ENCODE results near the gene EMCN. TPM values are rescaled to one million over a fixed set of nuclear protein-coding genes. Genes with fewer than 3 reads are reported as not detected.
A peak's percentile ranks its signal among the peaks of the same experiment; 100 is the strongest.

Gene EMCN
- polyA plus RNA-seq, 3 donors = not detected

- H3K36me3 Mint-ChIP-seq = no peaks in the 10 kb centered on the region
- Histone ChIP-seq H3K4me2 (replicated peaks; ENCODE audit: extremely low read depth, low read length, poor library complexity, severe bottlenecking) (no peak overlapping the region), H3K4me3 (replicated peaks in 1 of 3; ENCODE audit: low read depth in 2 of 3, low read length in 3 of 3) (no peak overlapping the region), H3K4me1 (ENCODE audit: control insufficient read depth in 1 of 2, insufficient read depth in 2 of 2, low read length in 2 of 2) (no peaks in the 10 kb centered on the region), H3K9ac (ENCODE audit: insufficient read depth, low read length, poor library complexity, severe bottlenecking) (no peak overlapping the region), H3K9me3 (replicated peaks in 1 of 2; ENCODE audit: control insufficient read depth in 1 of 2, insufficient read depth in 1 of 2, low read length in 2 of 2) (no peaks in the 10 kb centered on the region), H3K27me3 (ENCODE audit: control insufficient read depth in 2 of 2, insufficient read depth in 2 of 2, low read length in 2 of 2) (no peaks in the 10 kb centered on the region), H2AFZ (ENCODE audit: insufficient read depth, low read depth, low read length, poor library complexity, severe bottlenecking) (no peak overlapping the region), H3K79me2 (ENCODE audit: insufficient read depth, low read length) (no peaks in the 10 kb centered on the region), H4K20me1 (ENCODE audit: insufficient read depth, low read length) (no peaks in the 10 kb centered on the region), H3K36me3 (replicated peaks in 1 of 2; ENCODE audit: control insufficient read depth in 1 of 2, insufficient read depth in 2 of 2, low read length in 2 of 2) (no peaks in the 10 kb centered on the region), H3K27ac (ENCODE audit: low read depth in 1 of 2, low read length in 2 of 2) (no peak overlapping the region)
- H3K9me3 Mint-ChIP-seq = peaks cover 0 to 4% (median 0%) of the 10 kb centered on the region in 7 donors
- H3K4me1 Mint-ChIP-seq = no peaks in the 10 kb centered on the region
- peak overlapping the region in 1 of 7 donors; percentile 55 for H3K27ac Mint-ChIP-seq
- intact Hi-C loops (cut with micrococcal nuclease) = no loop called here
- WGBS (ENCODE audit: insufficient coverage) = 78% methylated on average over 2 of the region's 2 CpGs
- peak in 1 of 3 donors; percentile 4 for DNase-seq
- no peak overlapping the region for H3K4me3 Mint-ChIP-seq
- no peak for TF ChIP-seq CTCF (IDR thresholded peaks at IDR 0.05)
- H3K27me3 Mint-ChIP-seq (ENCODE audit: low read depth in 3 of 3) = no peaks in the 10 kb centered on the region
Observed at GRCh38 chr4:100428051-100428450, 89.8 kb downstream of the EMCN start.

- Histone ChIP-seq H3K9ac (ENCODE audit: insufficient read depth, low read length, poor library complexity, severe bottlenecking) (no peak overlapping the region), H3K4me2 (replicated peaks; ENCODE audit: extremely low read depth, low read length, poor library complexity, severe bottlenecking) (no peak overlapping the region), H3K4me3 (replicated peaks in 1 of 3; ENCODE audit: low read depth in 2 of 3, low read length in 3 of 3) (no peak overlapping the region), H3K79me2 (ENCODE audit: insufficient read depth, low read length) (no peaks in the 10 kb centered on the region), H3K4me1 (ENCODE audit: control insufficient read depth in 1 of 2, insufficient read depth in 2 of 2, low read length in 2 of 2) (no peaks in the 10 kb centered on the region), H2AFZ (ENCODE audit: insufficient read depth, low read depth, low read length, poor library complexity, severe bottlenecking) (no peak overlapping the region), H3K27ac (ENCODE audit: low read depth in 1 of 2, low read length in 2 of 2) (no peak overlapping the region), H3K36me3 (replicated peaks in 1 of 2; ENCODE audit: control insufficient read depth in 1 of 2, insufficient read depth in 2 of 2, low read length in 2 of 2) (no peaks in the 10 kb centered on the region), H3K27me3 (ENCODE audit: control insufficient read depth in 2 of 2, insufficient read depth in 2 of 2, low read length in 2 of 2) (no peaks in the 10 kb centered on the region), H3K9me3 (replicated peaks in 1 of 2; ENCODE audit: control insufficient read depth in 1 of 2, insufficient read depth in 1 of 2, low read length in 2 of 2) (no peaks in the 10 kb centered on the region), H4K20me1 (ENCODE audit: insufficient read depth, low read length) (no peaks in the 10 kb centered on the region)
- intact Hi-C loops (cut with micrococcal nuclease) = no loop called here
- Mint-ChIP-seq H3K27me3 (ENCODE audit: low read depth in 3 of 3) (no peaks in the 10 kb centered on the region), H3K27ac (no peak overlapping the region), H3K4me3 (no peak overlapping the region), H3K9me3 (peaks cover 0 to 3% (median 0%) of the 10 kb centered on the region in 7 donors), H3K36me3 (no peaks in the 10 kb centered on the region), H3K4me1 (no peaks in the 10 kb centered on the region)
- 100% methylated on average over 2 of the region's 4 CpGs for WGBS (ENCODE audit: insufficient coverage)
- no peak for TF ChIP-seq CTCF (IDR thresholded peaks at IDR 0.05)
- DNase-seq = no peak
Observed at GRCh38 chr4:100424376-100424775, 93.4 kb downstream of the EMCN start.

Measured in CD14-positive monocyte (primary cell).